Adrenal gland (tissue), 12 donors: ENCODE measurements around the gene ATP8A2. TPM values are rescaled to one million over a fixed set of nuclear protein-coding genes. Genes with fewer than 3 reads are reported as not detected.
A peak's percentile ranks its signal among the peaks of the same experiment; 100 is the strongest.

Experiments
- DNase-seq, 7 donors: peaks; one replicate each; pipeline ENCODE4 v3.0.0-alpha.2; 2019 to 2020
- H3K27ac ChIP-seq, 5 donors: fragments of 200-600 bp; sonication (generic) in 4 of 5; 1 replicate in 3 of 5; 2 replicates in 2 of 5; pipeline versions ENCODE4 v1.5.1 to v1.8.0; 2016 to 2020; ENCODE audit warnings: mild to moderate bottlenecking in 1 of 5
- H3K27me3 ChIP-seq: fragments of 200-600 bp; 2 replicates; pipeline ENCODE4 v1.8.0; 2021
- H3K36me3 ChIP-seq, 2 donors: fragments of 200-600 bp; replicated peaks in 1 of 2; 1 replicate in 1 of 2; 2 replicates in 1 of 2; pipeline versions ENCODE4 v1.5.1 to v1.8.0; 2018 to 2022
- H3K4me1 ChIP-seq, 2 donors: fragments of 200-600 bp; replicated peaks in 1 of 2; 1 replicate in 1 of 2; 2 replicates in 1 of 2; pipeline versions ENCODE4 v1.5.1 to v1.8.0; 2018 to 2021
- H3K4me3 ChIP-seq, 4 donors: fragments of 200-600 bp; sonication (generic) in 3 of 4; one replicate each; pipeline ENCODE4 v1.5.1; 2016 to 2018
- H3K9me3 ChIP-seq, 3 donors: fragments of 200-600 bp; sonication (generic) in 1 of 3; replicated peaks in 1 of 3; 1 replicate in 2 of 3; 2 replicates in 1 of 3; pipeline versions ENCODE4 v1.5.1 to v1.8.0; 2016 to 2021
- CTCF ChIP-seq, 6 experiments: fragments of 450-650 bp in 4 of 6; fragments of 200-600 bp in 2 of 6; sonication (generic) in 1 of 6; IDR thresholded peaks; 1 replicate in 5 of 6; 2 replicates in 1 of 6; pipeline versions ENCODE4 v1.5.1 to v1.8.0; 2016 to 2021; ENCODE audit warnings: antibody characterized with exemption in 6 of 6, mild to moderate bottlenecking in 2 of 6, moderate library complexity in 1 of 6
- POLR2A ChIP-seq, 2 donors: fragments of 450-650 bp; IDR thresholded peaks; one replicate each; pipeline ENCODE4 v1.6.1; 2017; ENCODE audit warnings: antibody characterized with exemption in 2 of 2, mild to moderate bottlenecking in 2 of 2, moderate library complexity in 1 of 2
- WGBS, 4 donors: extraction: QIAGEN DNeasy Blood & Tissue Kit in 2 of 4; methylation state at CpG; one replicate each; pipeline versions ENCODE4 v1.1.5 to v1.1.7; 2013 to 2017; 5-methylcytosine and 5-hydroxymethylcytosine counted together
- intact Hi-C, 2 donors: fragments of 100-400 bp; cut with DNase I; formaldehyde crosslinking; loops; one replicate each; pipeline versions ENCODE4 v1.14.1 to v1.15.0; 2022 to 2023
- polyA plus RNA-seq, 3 donors: library from polyadenylated mRNA; stranded (reverse); fragments of 200-250 nt in 2 of 3; fragments of 350-450 nt in 1 of 3; fragmentation: Illumina TruSeq in 1 of 3; extraction: RNeasy Lipid Tissue Mini Kit (QIAGEN cat#74804) in 1 of 3; gene quantifications; one replicate each; pipeline ENCODE4 v1.2.3, GENCODE V29; 2013 to 2014
- total RNA-seq, 9 donors: library from RNA; depleted of rRNA in 4 of 9; stranded (reverse); fragments of >200 nt in 4 of 9; fragments of 120-200 nt in 1 of 9; fragmentation: NEBNext Ultra II Directional in 1 of 9; extraction: Animal tissue kit (Norgen Biotek cat#: 25700) in 1 of 9; gene quantifications; one replicate each; pipeline versions ENCODE4 v1.1.0 to v1.2.4, GENCODE V29; 2013 to 2023
- donor health status: healthy with polysubstance abuse.
- donor health status: Bipolar disorder and iron deficiency.
- donor health status: DM: yes; HTN: yes; CAD: no.
- donor health status: DM: no; HTN: no; CAD: no.
- donor health status: DM: no; HTN: no; CAD: no.
- donor health status: DM: yes; HTN: yes; CAD: no.

ATP8A2 gene
- total and polyA plus RNA-seq, 12 donors = 0.77 to 14.0 (median 4.3) TPM

DNA sequence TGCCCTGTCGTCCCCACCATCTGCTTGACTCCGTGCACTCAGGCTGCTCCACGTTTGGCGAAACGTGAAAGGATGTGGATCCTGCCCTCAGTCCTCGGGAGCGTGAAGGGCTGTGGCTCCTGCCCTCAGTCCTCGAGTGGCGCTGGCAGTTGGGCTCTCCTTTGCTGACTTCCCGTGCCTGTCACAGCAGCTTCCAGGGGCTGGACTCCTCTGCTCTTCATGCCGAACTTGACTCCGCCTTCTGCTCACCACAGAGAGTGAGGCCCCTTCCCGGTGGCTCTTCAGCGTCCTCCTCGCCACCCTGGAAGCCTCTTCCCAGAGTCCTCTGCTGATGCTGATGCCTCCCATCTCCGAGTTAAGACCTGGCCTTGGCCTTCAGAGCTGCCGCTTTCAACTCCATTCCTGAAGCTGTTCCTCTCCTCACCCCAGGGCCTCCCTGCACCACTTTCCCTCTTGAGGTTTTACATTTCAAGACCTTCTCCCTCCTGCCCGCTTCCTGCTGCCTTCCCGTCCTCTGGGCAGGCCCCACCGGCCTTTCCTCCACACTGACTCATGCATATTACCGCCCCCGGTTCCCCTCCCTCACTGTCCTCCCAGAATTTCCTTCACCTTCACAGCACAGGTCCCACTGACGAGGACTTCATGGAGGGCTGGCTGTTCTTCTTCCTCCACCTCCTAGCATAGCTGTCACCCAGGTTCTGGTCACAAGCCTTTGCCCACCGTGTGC lies 568.4 kb downstream of the ATP8A2 start:
- Histone ChIP-seq H3K27ac (no peak overlapping the region), H3K36me3 (no peaks in the 10 kb centered on the region), H3K27me3 (no peaks in the 10 kb centered on the region), H3K4me1 (no peaks in the 10 kb centered on the region), H3K9me3 (no peaks in the 10 kb centered on the region), H3K4me3 (no peak overlapping the region)
- intact Hi-C loops = no loop called here
- 71 to 83% (median 78%) methylated on average over 22 to 24 of the region's 24 CpGs for WGBS, 4 donors
- DNase-seq = no peak
- TF ChIP-seq CTCF (IDR thresholded peaks at IDR 0.05) (no peak), POLR2A (IDR thresholded peaks at IDR 0.05) (no peak)

DNA sequence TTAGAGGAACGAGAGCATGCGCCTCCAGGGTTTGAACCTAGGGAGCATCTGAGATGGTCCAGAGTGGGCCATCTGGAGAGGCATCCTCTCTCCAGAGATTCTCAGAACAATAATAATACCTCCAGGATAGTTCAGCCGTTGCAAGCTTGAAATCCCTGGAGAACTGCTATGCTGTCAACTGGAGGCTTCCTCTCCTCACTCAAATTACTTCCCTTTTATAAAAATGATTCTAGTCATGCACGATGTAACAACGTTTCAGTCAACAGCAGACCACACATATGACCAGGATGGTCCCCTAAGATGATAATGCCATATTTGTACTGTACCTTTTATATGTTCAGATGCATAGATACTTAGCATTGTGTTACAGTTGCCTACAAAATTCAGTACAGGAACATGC lies 571.3 kb downstream of the ATP8A2 start:
- 56 to 61% (median 57%) methylated on average over 3 to 5 of the region's 5 CpGs for WGBS, 4 donors
- no peaks in the 10 kb centered on the region for H3K27me3 ChIP-seq

GRCh38 chr13:25943658-25944057 lies 571.9 kb downstream of the ATP8A2 start:
- no peaks in the 10 kb centered on the region for H3K27me3 ChIP-seq
- H3K36me3 ChIP-seq = no peaks in the 10 kb centered on the region
- intact Hi-C loops = no loop called here
- TF ChIP-seq POLR2A (IDR thresholded peaks at IDR 0.05) (no peak), CTCF (IDR thresholded peaks at IDR 0.05) (no peak)
- H3K9me3 ChIP-seq = no peaks in the 10 kb centered on the region
- 85 to 91% (median 86%) methylated on average over 6 of the region's 6 CpGs for WGBS, 4 donors
- H3K27ac ChIP-seq = no peak overlapping the region
- H3K4me1 ChIP-seq = no peaks in the 10 kb centered on the region
- DNase-seq = no peak
- H3K4me3 ChIP-seq = no peak overlapping the region

More for the DNA sequence above, 571.3 kb downstream of the ATP8A2 start:
- no peak for TF ChIP-seq CTCF (IDR thresholded peaks at IDR 0.05)
- TF ChIP-seq POLR2A (IDR thresholded peaks at IDR 0.05) = no peak
- no peaks in the 10 kb centered on the region for H3K9me3 ChIP-seq
- H3K27ac ChIP-seq = no peak overlapping the region
- H3K36me3 ChIP-seq = no peaks in the 10 kb centered on the region
- no peak overlapping the region for H3K4me3 ChIP-seq
- no peaks in the 10 kb centered on the region for H3K4me1 ChIP-seq
- intact Hi-C loops = no loop called here
- DNase-seq = no peak

- intact Hi-C loops = no loop called here
- H3K27me3 ChIP-seq = no peaks in the 10 kb centered on the region
- TF ChIP-seq CTCF (IDR thresholded peaks at IDR 0.05) = no peak
- no peak for TF ChIP-seq POLR2A (IDR thresholded peaks at IDR 0.05)
Observed at GRCh38 chr13:25945596-25945995, 573.8 kb downstream of the ATP8A2 start.

More at GRCh38 chr13:25945596-25945995, 573.8 kb downstream of the ATP8A2 start:
- H3K9me3 ChIP-seq = no peaks in the 10 kb centered on the region
- no peak overlapping the region for H3K4me3 ChIP-seq
- H3K4me1 ChIP-seq = no peaks in the 10 kb centered on the region
- peak in 1 of 7 donors; percentile 19 for DNase-seq
- 28 to 39% (median 29%) methylated on average over 7 of the region's 7 CpGs for WGBS, 4 donors
- H3K36me3 ChIP-seq = no peaks in the 10 kb centered on the region
- no peak overlapping the region for H3K27ac ChIP-seq
